ENCODE results near the gene TCF7L1.
A peak's percentile ranks its signal among the peaks of the same experiment; 100 is the strongest.
"Not testable (repeated sequence)": the region's sequence is repeated elsewhere in the genome, so short reads cannot be mapped to it uniquely, and the experiment has no call there.

Gene TCF7L1

DNA sequence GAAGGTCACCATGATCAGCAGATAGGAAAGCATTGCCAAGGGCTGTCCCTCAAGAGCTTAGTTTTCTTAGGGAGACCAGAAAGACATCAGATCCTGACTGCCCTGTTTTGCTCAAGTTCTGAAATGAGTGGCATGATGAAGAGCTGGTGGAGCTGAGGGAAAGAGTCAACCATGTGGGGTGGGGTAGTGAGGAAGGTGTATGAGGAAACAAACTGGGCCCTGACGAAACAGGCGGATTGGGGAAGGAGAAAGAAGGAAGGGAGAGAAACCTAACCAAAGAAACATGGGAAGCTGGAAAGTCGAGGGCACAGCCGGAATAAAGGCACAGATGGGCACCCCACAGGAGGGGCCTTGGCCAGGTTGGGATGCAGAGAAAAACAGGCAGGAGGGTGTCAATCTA, 186.6 kb downstream of the TCF7L1 start:
- H3K4me3 ChIP-seq (replicated peaks; ENCODE audit: low read depth, low read length): no peak overlapping the region
- no peak for DNase-seq (ENCODE audit: extremely low read depth, low read depth)
- TF ChIP-seq, protein P1, sequence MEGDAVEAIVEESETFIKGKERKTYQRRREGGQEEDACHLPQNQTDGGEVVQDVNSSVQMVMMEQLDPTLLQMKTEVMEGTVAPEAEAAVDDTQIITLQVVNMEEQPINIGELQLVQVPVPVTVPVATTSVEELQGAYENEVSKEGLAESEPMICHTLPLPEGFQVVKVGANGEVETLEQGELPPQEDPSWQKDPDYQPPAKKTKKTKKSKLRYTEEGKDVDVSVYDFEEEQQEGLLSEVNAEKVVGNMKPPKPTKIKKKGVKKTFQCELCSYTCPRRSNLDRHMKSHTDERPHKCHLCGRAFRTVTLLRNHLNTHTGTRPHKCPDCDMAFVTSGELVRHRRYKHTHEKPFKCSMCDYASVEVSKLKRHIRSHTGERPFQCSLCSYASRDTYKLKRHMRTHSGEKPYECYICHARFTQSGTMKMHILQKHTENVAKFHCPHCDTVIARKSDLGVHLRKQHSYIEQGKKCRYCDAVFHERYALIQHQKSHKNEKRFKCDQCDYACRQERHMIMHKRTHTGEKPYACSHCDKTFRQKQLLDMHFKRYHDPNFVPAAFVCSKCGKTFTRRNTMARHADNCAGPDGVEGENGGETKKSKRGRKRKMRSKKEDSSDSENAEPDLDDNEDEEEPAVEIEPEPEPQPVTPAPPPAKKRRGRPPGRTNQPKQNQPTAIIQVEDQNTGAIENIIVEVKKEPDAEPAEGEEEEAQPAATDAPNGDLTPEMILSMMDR (IDR thresholded peaks at IDR 0.05; ENCODE audit: low read depth, low read length, missing control alignments): no peak

GRCh38 chr2:85323351-85323987, 190.3 kb downstream of the TCF7L1 start:
- TF ChIP-seq, protein P1 (IDR thresholded peaks at IDR 0.05; ENCODE audit: low read depth, low read length, missing control alignments): no peak
- no peak overlapping the region for H3K4me3 ChIP-seq (replicated peaks; ENCODE audit: low read depth, low read length)
- DNase-seq (ENCODE audit: extremely low read depth, low read depth): no peak

- not testable (repeated sequence) for DNase-seq (ENCODE audit: extremely low read depth, low read depth)
These were observed 190.8 kb downstream of the TCF7L1 start for GRCh38 chr2:85323988-85324367.

DNA sequence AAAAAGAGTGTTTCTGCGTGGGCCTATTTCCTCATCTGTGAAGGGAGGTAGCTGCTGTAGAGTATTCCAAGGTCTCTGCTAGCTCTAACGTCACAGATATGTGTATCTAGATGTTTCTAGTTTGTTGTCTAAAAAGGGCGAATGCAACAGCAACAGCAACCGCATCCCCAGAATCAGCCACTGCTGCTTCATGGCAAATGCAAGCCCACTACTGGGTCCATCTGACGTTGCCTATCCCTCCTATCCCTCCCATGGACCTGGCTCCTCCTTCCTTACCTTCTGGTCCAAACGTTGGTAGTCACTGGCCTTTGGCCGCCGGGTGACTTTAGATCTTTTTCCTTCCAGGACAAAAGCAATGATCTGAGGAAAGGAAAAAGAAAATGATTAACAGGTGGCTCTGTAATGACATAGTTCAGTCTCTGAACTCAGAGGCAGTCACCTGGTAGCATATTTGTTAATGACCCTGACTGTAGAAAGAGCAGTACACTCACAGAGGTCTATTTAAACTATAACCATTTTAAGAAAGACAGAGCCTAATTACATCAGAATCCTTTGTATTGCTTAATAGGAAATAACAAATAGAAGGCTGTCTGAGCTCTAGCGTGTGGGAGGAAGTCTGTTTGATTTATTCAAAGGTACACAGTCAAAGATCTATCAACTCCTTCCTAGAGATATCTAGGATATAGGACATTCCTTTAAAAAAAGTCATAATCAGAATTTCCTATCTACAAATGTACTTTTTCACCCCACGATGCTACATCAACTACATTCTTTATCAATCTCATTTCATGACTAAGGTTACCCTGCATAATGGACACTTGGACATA, 191.7 kb downstream of the TCF7L1 start:
- peak overlapping the region; percentile 91 for H3K4me3 ChIP-seq (replicated peaks; ENCODE audit: low read depth, low read length)
- TF ChIP-seq, protein P1 (IDR thresholded peaks at IDR 0.05; ENCODE audit: low read depth, low read length, missing control alignments): no peak
- no peak for DNase-seq (ENCODE audit: extremely low read depth, low read depth)

More at GRCh38 chr2:85323988-85324367, 190.8 kb downstream of the TCF7L1 start:
- H3K4me3 ChIP-seq (replicated peaks; ENCODE audit: low read depth, low read length): not testable (repeated sequence)

DNA sequence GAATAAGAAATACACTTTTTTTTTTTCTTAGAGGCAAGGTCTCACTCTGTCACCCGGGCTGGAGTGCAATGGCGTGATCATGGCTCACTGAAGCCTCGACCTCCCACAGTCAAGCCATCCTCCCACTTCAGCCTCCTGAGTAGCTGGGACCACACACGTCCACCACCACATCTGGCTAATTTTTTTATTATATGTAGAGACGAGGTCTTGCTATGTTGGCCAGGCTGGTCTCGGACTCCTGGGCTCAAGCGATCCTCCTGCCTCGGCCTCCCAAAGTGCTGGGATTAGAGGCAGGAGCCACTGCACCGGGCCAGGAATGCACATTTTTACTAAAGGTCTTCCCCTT, 192.2 kb downstream of the TCF7L1 start:
- H3K4me3 ChIP-seq (replicated peaks; ENCODE audit: low read depth, low read length): peak overlapping the region; percentile 91
- TF ChIP-seq, protein P1 (IDR thresholded peaks at IDR 0.05; ENCODE audit: low read depth, low read length, missing control alignments): no peak
- no peak for DNase-seq (ENCODE audit: extremely low read depth, low read depth)

- H3K4me3 ChIP-seq (replicated peaks; ENCODE audit: low read depth, low read length): peak overlapping the region; percentile 91
- no peak for DNase-seq (ENCODE audit: extremely low read depth, low read depth)
- TF ChIP-seq, protein P1 (IDR thresholded peaks at IDR 0.05; ENCODE audit: low read depth, low read length, missing control alignments): no peak
These were observed 193.4 kb downstream of the TCF7L1 start for GRCh38 chr2:85326406-85327159.
